CD8-positive, alpha-beta memory T cell (primary cell): ENCODE results near the gene ZNF552. TPM values are rescaled to one million over a fixed set of nuclear protein-coding genes. Genes with fewer than 3 reads are reported as not detected.

Experiments used
- CTCF ChIA-PET: fragments of 350-600 bp; sonication (Branson Sonifier 250); formaldehyde crosslinking; loops from one replicate; lab custom pipeline; 2021; ENCODE audit warnings: antibody characterized with exemption; lab: Charles Lee
- POLR2A ChIA-PET: fragments of 350-600 bp; sonication (Branson Sonifier 250); formaldehyde crosslinking; loops from one replicate; lab custom pipeline; 2021; ENCODE audit warnings: antibody characterized with exemption; lab: Charles Lee
- DNase-seq, 5 donors: peaks; one replicate each; pipeline versions ENCODE4 v3.0.0 to v3.0.0-alpha.2; 2020 to 2022; ENCODE audit warnings: mixed read lengths in 1 of 5
- H3K27ac ChIP-seq: one replicate; pipeline ENCODE4 v1.7.0; 2013; ENCODE audit warnings: low read depth, mild to moderate bottlenecking, low read length, moderate library complexity
- H3K27me3 ChIP-seq: 2 replicates; pipeline ENCODE4 v1.7.0; 2013; ENCODE audit warnings: low read length, mild to moderate bottlenecking; ENCODE audit not compliant: insufficient read depth, poor library complexity, severe bottlenecking
- H3K36me3 ChIP-seq: 2 replicates; pipeline ENCODE4 v1.7.0; 2013; ENCODE audit warnings: mild to moderate bottlenecking, low read length, moderate library complexity; ENCODE audit not compliant: insufficient read depth
- H3K4me1 ChIP-seq: 2 replicates; pipeline ENCODE4 v1.7.0; 2013; ENCODE audit warnings: mild to moderate bottlenecking, low read length, moderate library complexity; ENCODE audit not compliant: insufficient read depth
- H3K4me3 ChIP-seq: 2 replicates; pipeline ENCODE4 v1.7.0; 2013; ENCODE audit warnings: mild to moderate bottlenecking, low read length
- H3K9me3 ChIP-seq: 2 replicates; pipeline ENCODE4 v1.7.0; 2013; ENCODE audit warnings: mild to moderate bottlenecking, low read length
- H3K27ac Mint-ChIP-seq, 8 donors: one replicate each; pipeline ENCODE4 v1.8.0; 2020 to 2021; ENCODE audit warnings: mixed read lengths in 8 of 8, mild to moderate bottlenecking in 6 of 8, inconsistent platforms in 3 of 8, moderate library complexity in 3 of 8
- H3K27me3 Mint-ChIP-seq, 2 donors: one replicate each; pipeline ENCODE4 v1.8.0; 2020 to 2021; ENCODE audit warnings: mixed read lengths in 2 of 2, mild to moderate bottlenecking in 1 of 2, moderate library complexity in 1 of 2
- H3K36me3 Mint-ChIP-seq, 3 donors: one replicate each; pipeline ENCODE4 v1.8.0; 2020 to 2021; ENCODE audit warnings: mixed read lengths in 3 of 3, inconsistent platforms in 1 of 3, mild to moderate bottlenecking in 1 of 3
- H3K4me1 Mint-ChIP-seq, 3 donors: one replicate each; pipeline ENCODE4 v1.8.0; 2020 to 2021; ENCODE audit warnings: mixed read lengths in 3 of 3, inconsistent platforms in 1 of 3, mild to moderate bottlenecking in 1 of 3
- H3K4me3 Mint-ChIP-seq, 7 donors: one replicate each; pipeline ENCODE4 v1.8.0; 2020 to 2021; ENCODE audit warnings: mixed read lengths in 7 of 7, mild to moderate bottlenecking in 6 of 7, moderate library complexity in 4 of 7, inconsistent platforms in 2 of 7
- H3K9me3 Mint-ChIP-seq, 5 donors: one replicate each; pipeline ENCODE4 v1.8.0; 2020 to 2022; ENCODE audit warnings: mixed read lengths in 5 of 5, mild to moderate bottlenecking in 3 of 5, moderate library complexity in 2 of 5, inconsistent platforms in 1 of 5
- polyA plus RNA-seq: library from polyadenylated mRNA; unstranded; fragments of 300-500 nt; fragmentation: Illumina TruSeq; gene quantifications from one replicate; pipeline ENCODE4 v1.2.3, GENCODE V29; 2021
- total RNA-seq, 2 experiments: library from RNA; stranded (reverse); gene quantifications; one replicate each; pipeline ENCODE4 v1.2.3, GENCODE V29; 2021

The ZNF552 gene
- total and polyA plus RNA-seq, 3 experiments from 2014 or later: 7.2 to 11.3 (median 10.6) TPM

- Mint-ChIP-seq H3K9me3 (peaks cover 0 to 77% (median 56%) of the 10 kb centered on the region in 5 donors), H3K27ac (peak overlapping the region in 1 of 8 donors; percentile 64), H3K4me1 (peaks cover 10 to 22% (median 10%) of the 10 kb centered on the region in 3 donors), H3K27me3 (no peaks in the 10 kb centered on the region), H3K36me3 (peaks cover 23 to 56% (median 55%) of the 10 kb centered on the region in 3 donors), H3K4me3 (no peak overlapping the region)
- Histone ChIP-seq H3K36me3 (peaks cover 11% of the 10 kb centered on the region), H3K27ac (no peak overlapping the region), H3K4me3 (no peak overlapping the region), H3K27me3 (no peaks in the 10 kb centered on the region), H3K4me1 (no peaks in the 10 kb centered on the region), H3K9me3 (peaks cover 31% of the 10 kb centered on the region)
- no peak for DNase-seq
- CTCF ChIA-PET: no interaction called here
- POLR2A ChIA-PET: no interaction called here
These were observed 26.5 kb downstream of the ZNF552 start for GRCh38 chr19:57788114-57788692.

- DNase-seq: no peak
- no peak overlapping the region for H3K27ac ChIP-seq
- H3K27ac Mint-ChIP-seq: no peak overlapping the region
- H3K36me3 Mint-ChIP-seq: peaks cover 22 to 54% (median 54%) of the 10 kb centered on the region in 3 donors
- peak overlapping the region in 1 of 7 donors; percentile 48 for H3K4me3 Mint-ChIP-seq
- H3K9me3 ChIP-seq: peaks cover 35% of the 10 kb centered on the region
- peaks cover 6% of the 10 kb centered on the region for H3K36me3 ChIP-seq
- H3K4me3 ChIP-seq: no peak overlapping the region
- no peaks in the 10 kb centered on the region for H3K4me1 ChIP-seq
- H3K27me3 Mint-ChIP-seq: no peaks in the 10 kb centered on the region
- CTCF ChIA-PET: no interaction called here
- POLR2A ChIA-PET: no interaction called here
- H3K9me3 Mint-ChIP-seq: peaks cover 0 to 79% (median 61%) of the 10 kb centered on the region in 5 donors
- peaks cover 10 to 22% (median 10%) of the 10 kb centered on the region in 3 donors for H3K4me1 Mint-ChIP-seq
- no peaks in the 10 kb centered on the region for H3K27me3 ChIP-seq
These were observed 27.8 kb downstream of the ZNF552 start for GRCh38 chr19:57786906-57787305.

DNA sequence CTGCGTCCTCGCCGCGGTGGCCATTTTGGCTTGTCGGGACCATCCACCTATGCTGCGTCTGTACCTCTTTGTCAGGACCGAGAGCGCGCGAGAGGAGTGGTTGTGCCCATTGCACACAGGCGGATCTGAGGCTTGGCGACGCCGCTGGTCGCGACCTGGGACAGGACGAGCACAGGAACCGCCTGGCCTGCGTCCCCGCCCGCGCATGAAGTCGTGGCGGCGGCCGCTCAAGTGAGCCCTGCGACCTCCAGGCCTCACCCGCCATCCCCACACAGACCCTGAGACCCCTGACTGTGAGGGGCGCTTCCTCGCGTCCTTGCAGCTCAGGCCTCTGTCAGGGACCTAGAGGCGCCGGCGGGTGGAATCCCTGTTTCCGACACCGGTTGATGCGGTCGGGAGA is 28.4 kb downstream of the ZNF552 start:
- no peaks in the 10 kb centered on the region for H3K27me3 ChIP-seq
- peaks cover 0 to 79% (median 62%) of the 10 kb centered on the region in 5 donors for H3K9me3 Mint-ChIP-seq
- H3K4me3 Mint-ChIP-seq: no peak overlapping the region
- no peak for DNase-seq
- H3K4me3 ChIP-seq: no peak overlapping the region
- H3K36me3 ChIP-seq: peaks cover 6% of the 10 kb centered on the region
- no peak overlapping the region for H3K27ac ChIP-seq
- no peak overlapping the region for H3K27ac Mint-ChIP-seq
- peaks cover 38% of the 10 kb centered on the region for H3K9me3 ChIP-seq
- peaks cover 10 to 22% (median 10%) of the 10 kb centered on the region in 3 donors for H3K4me1 Mint-ChIP-seq
- H3K36me3 Mint-ChIP-seq: peaks cover 22 to 54% (median 53%) of the 10 kb centered on the region in 3 donors
- ChIA-PET POLR2A (interaction anchor here (0.6 kb wide), 1 partner anchor 28 kb away, joined by 3 read pairs; no protein-coding TSS in a partner anchor), CTCF (no interaction called here)
- H3K4me1 ChIP-seq: no peaks in the 10 kb centered on the region
- no peaks in the 10 kb centered on the region for H3K27me3 Mint-ChIP-seq

- H3K9me3 Mint-ChIP-seq: peaks cover 36 to 87% (median 77%) of the 10 kb centered on the region in 5 donors
- H3K27ac ChIP-seq: no peak overlapping the region
These were observed 35.4 kb downstream of the ZNF552 start for GRCh38 chr19:57779220-57779845.

GRCh38 chr19:57778336-57778735 is 36.4 kb downstream of the ZNF552 start:
- CTCF ChIA-PET: no interaction called here
- no peak overlapping the region for H3K4me3 Mint-ChIP-seq
- H3K36me3 ChIP-seq: peaks cover 58% of the 10 kb centered on the region

More at GRCh38 chr19:57779220-57779845, 35.4 kb downstream of the ZNF552 start:
- ChIA-PET POLR2A (no interaction called here), CTCF (no interaction called here)
- Mint-ChIP-seq H3K36me3 (peaks cover 53 to 75% (median 72%) of the 10 kb centered on the region in 3 donors), H3K27me3 (peaks cover 0 to 2% of the 10 kb centered on the region in 2 donors), H3K27ac (no peak overlapping the region), H3K4me3 (no peak overlapping the region), H3K4me1 (peaks cover 10 to 27% (median 11%) of the 10 kb centered on the region in 3 donors)
- Histone ChIP-seq H3K9me3 (peaks cover 67% of the 10 kb centered on the region), H3K27me3 (no peaks in the 10 kb centered on the region), H3K36me3 (peaks cover 58% of the 10 kb centered on the region), H3K4me1 (no peaks in the 10 kb centered on the region), H3K4me3 (peak overlapping the region; percentile 3)
- DNase-seq: no peak

DNA sequence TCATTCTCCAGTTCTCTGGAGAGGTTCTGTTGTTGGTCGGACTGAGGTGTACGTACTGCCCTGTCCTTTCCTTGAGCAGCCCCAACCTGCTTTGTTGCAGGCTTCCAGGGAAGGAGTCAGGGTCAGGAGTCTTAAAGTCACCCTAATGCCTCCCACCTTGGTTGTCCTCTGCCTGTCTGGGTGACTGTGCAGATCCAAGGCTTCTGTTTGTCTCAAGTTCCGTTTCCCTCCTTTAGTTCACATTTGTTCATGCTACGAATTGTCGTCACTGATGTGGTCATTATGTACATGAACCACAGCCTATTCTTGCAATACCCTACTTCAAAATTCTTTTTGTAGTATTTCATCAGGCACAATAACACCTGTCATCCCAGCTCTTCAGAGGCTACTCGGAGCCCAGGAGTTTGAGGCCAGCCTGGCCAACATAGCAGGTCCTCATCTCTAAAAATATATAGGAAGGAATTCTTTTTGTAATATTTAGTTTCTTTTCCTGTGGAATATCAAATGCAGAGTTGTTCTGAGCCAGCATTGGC is 37.9 kb downstream of the ZNF552 start:
- H3K9me3 ChIP-seq: peaks cover 64% of the 10 kb centered on the region
- no peak overlapping the region for H3K27ac ChIP-seq
- H3K27me3 ChIP-seq: no peaks in the 10 kb centered on the region
- Mint-ChIP-seq H3K4me1 (peaks cover 25 to 47% (median 29%) of the 10 kb centered on the region in 3 donors), H3K27ac (no peak overlapping the region), H3K27me3 (peaks cover 0 to 2% of the 10 kb centered on the region in 2 donors), H3K4me3 (peak overlapping the region in 1 of 7 donors; percentile 24), H3K36me3 (peaks cover 67 to 87% (median 86%) of the 10 kb centered on the region in 3 donors), H3K9me3 (peaks cover 36 to 93% (median 85%) of the 10 kb centered on the region in 5 donors)
- ChIA-PET CTCF (no interaction called here), POLR2A (no interaction called here)
- H3K4me1 ChIP-seq: no peaks in the 10 kb centered on the region
- peak overlapping the region; percentile 9 for H3K4me3 ChIP-seq
- H3K36me3 ChIP-seq: peaks cover 66% of the 10 kb centered on the region
- no peak for DNase-seq

More at GRCh38 chr19:57778336-57778735, 36.4 kb downstream of the ZNF552 start:
- H3K27ac Mint-ChIP-seq: no peak overlapping the region
- H3K36me3 Mint-ChIP-seq: peaks cover 57 to 78% (median 78%) of the 10 kb centered on the region in 3 donors
- H3K27ac ChIP-seq: no peak overlapping the region
- no peak for DNase-seq
- peaks cover 36 to 89% (median 81%) of the 10 kb centered on the region in 5 donors for H3K9me3 Mint-ChIP-seq
- H3K4me1 ChIP-seq: no peaks in the 10 kb centered on the region
- peaks cover 15 to 33% (median 16%) of the 10 kb centered on the region in 3 donors for H3K4me1 Mint-ChIP-seq
- H3K9me3 ChIP-seq: peaks cover 64% of the 10 kb centered on the region
- H3K27me3 ChIP-seq: no peaks in the 10 kb centered on the region
- peak overlapping the region; percentile 3 for H3K4me3 ChIP-seq
- peaks cover 0 to 2% of the 10 kb centered on the region in 2 donors for H3K27me3 Mint-ChIP-seq
- POLR2A ChIA-PET: no interaction called here

DNA sequence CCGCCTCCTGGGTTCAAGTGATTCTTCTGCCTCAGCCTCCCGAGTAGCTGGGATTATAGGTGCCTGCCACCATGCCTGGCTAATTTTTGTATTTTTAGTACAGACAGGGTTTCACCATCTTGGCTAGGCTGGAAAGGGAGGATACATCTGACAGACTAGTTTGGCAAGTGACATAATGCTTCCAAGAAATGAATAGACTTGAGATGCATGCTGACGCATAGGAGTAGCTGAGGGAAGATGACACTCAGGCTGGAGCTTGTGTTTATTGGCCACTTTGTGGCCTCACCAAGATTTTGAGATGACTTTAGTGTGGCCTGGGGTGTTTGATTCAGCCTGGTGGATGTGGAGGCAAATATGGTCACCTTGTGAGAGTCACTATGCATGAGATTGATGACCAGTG is 41.2 kb downstream of the ZNF552 start:
- Mint-ChIP-seq H3K4me3 (peak overlapping the region in 3 of 7 donors; percentile 24 to 44 (median 26)), H3K4me1 (peaks cover 42 to 72% (median 54%) of the 10 kb centered on the region in 3 donors), H3K9me3 (peaks cover 14 to 83% (median 68%) of the 10 kb centered on the region in 5 donors), H3K27me3 (peaks cover 0 to 4% of the 10 kb centered on the region in 2 donors), H3K27ac (peak overlapping the region in 2 of 8 donors; percentile 19 to 62), H3K36me3 (peaks cover 50 to 76% (median 72%) of the 10 kb centered on the region in 3 donors)
- peaks cover 13% of the 10 kb centered on the region for H3K4me1 ChIP-seq
- DNase-seq: no peak
- peaks cover 34% of the 10 kb centered on the region for H3K9me3 ChIP-seq
- peak overlapping the region; percentile 12 for H3K4me3 ChIP-seq
- H3K27ac ChIP-seq: no peak overlapping the region
- H3K27me3 ChIP-seq: no peaks in the 10 kb centered on the region
- POLR2A ChIA-PET: no interaction called here
- peaks cover 44% of the 10 kb centered on the region for H3K36me3 ChIP-seq
- CTCF ChIA-PET: no interaction called here
